Measurements from ENCODE around the gene KNG1. TPM values are rescaled to one million over a fixed set of nuclear protein-coding genes. Genes with fewer than 3 reads are reported as not detected.

Gene KNG1
- total and polyA plus RNA-seq, 8 donors, result 0.26 to 1.2 (median 0.49) TPM; not detected in 2

- intact Hi-C loops (cut with DNase I), result no loop called here
- no peak for ATAC-seq
Observed at GRCh38 chr3:186787642-186788481, 70.7 kb downstream of the KNG1 start.

GRCh38 chr3:186788482-186789370, 71.6 kb downstream of the KNG1 start:
- peak overlapping the region in 1 of 2 donors; percentile 87 for H3K4me3 ChIP-seq
- H3K27ac ChIP-seq, result no peak overlapping the region
- peaks cover 20 to 54% of the 10 kb centered on the region in 2 donors for H3K4me1 ChIP-seq
- DNase-seq (no peak), ATAC-seq (no peak)
- no peaks in the 10 kb centered on the region for H3K27me3 ChIP-seq
- peaks cover 9 to 75% of the 10 kb centered on the region in 2 donors for H3K36me3 ChIP-seq
- TF ChIP-seq CTCF (IDR thresholded peaks at IDR 0.05), result no peak
- H3K9me3 ChIP-seq, result no peaks in the 10 kb centered on the region
- intact Hi-C loops (cut with DNase I), result no loop called here

More at GRCh38 chr3:186787642-186788481, 70.7 kb downstream of the KNG1 start:
- no peaks in the 10 kb centered on the region for H3K27me3 ChIP-seq
- peaks cover 20 to 54% of the 10 kb centered on the region in 2 donors for H3K4me1 ChIP-seq
- TF ChIP-seq CTCF (IDR thresholded peaks at IDR 0.05), result no peak
- no peak overlapping the region for H3K27ac ChIP-seq
- H3K9me3 ChIP-seq, result no peaks in the 10 kb centered on the region
- DNase-seq, result no peak
- H3K4me3 ChIP-seq, result peak overlapping the region in 1 of 2 donors; percentile 87
- peaks cover 9 to 74% of the 10 kb centered on the region in 2 donors for H3K36me3 ChIP-seq

GRCh38 chr3:186789554-186790260, 72.5 kb downstream of the KNG1 start:
- no peak for TF ChIP-seq CTCF (IDR thresholded peaks at IDR 0.05)
- ATAC-seq, result no peak
- no peaks in the 10 kb centered on the region for H3K27me3 ChIP-seq
- no peaks in the 10 kb centered on the region for H3K9me3 ChIP-seq
- no peak overlapping the region for H3K27ac ChIP-seq
- intact Hi-C loops (cut with DNase I), result no loop called here
- no peak overlapping the region for H3K4me3 ChIP-seq
- peaks cover 20 to 50% of the 10 kb centered on the region in 2 donors for H3K4me1 ChIP-seq
- no peak for DNase-seq
- peaks cover 7 to 78% of the 10 kb centered on the region in 2 donors for H3K36me3 ChIP-seq

GRCh38 chr3:186790261-186790981, 73.3 kb downstream of the KNG1 start:
- Histone ChIP-seq H3K4me3 (no peak overlapping the region), H3K36me3 (peaks cover under 1 to 75% of the 10 kb centered on the region in 2 donors), H3K4me1 (peaks cover 19 to 43% of the 10 kb centered on the region in 2 donors), H3K9me3 (no peaks in the 10 kb centered on the region), H3K27me3 (no peaks in the 10 kb centered on the region), H3K27ac (no peak overlapping the region)
- DNase-seq, result no peak
- intact Hi-C loops (cut with DNase I), result no loop called here
- TF ChIP-seq CTCF (IDR thresholded peaks at IDR 0.05), result no peak
- no peak for ATAC-seq

Small RNA genes lying within 50 kb of the gene (microRNA-seq; reads per million reads assigned to microRNA genes)
- 12.6 to 17.1 reads per million in 2 donors for gene MIR1248

Other genes with a start within 250 kb of the KNG1 start
- 1 to 10 TPM; 1.8 to 3.7 TPM for gene CRYGS, start 173.0 kb upstream of the KNG1 start, total RNA-seq
- gene CRYGS, start 173.0 kb upstream of the KNG1 start, polyA plus RNA-seq (ENCODE audit: insufficient read length in 6 of 6), result 10 to 100 TPM in 2 of 6 donors, 1 to 10 TPM in 4; 6.5 to 10.6 (median 9.3) TPM
- 10 to 100 TPM; 11.6 to 12.1 TPM for gene TBCCD1, start 150.0 kb upstream of the KNG1 start, total RNA-seq
- gene TBCCD1, start 150.0 kb upstream of the KNG1 start, polyA plus RNA-seq (ENCODE audit: insufficient read length in 6 of 6), result 10 to 100 TPM; 17.8 to 23.0 (median 20.0) TPM
- gene DNAJB11, start 146.6 kb upstream of the KNG1 start, total RNA-seq, result 10 to 100 TPM; 46.8 to 78.3 TPM
- 10 to 100 TPM; 52.5 to 69.8 (median 58.0) TPM for gene DNAJB11, start 146.6 kb upstream of the KNG1 start, polyA plus RNA-seq (ENCODE audit: insufficient read length in 6 of 6)
- gene AHSG, start 104.3 kb upstream of the KNG1 start, total RNA-seq, result not detected
- gene AHSG, start 104.3 kb upstream of the KNG1 start, polyA plus RNA-seq (ENCODE audit: insufficient read length in 6 of 6), result 1 to 10 TPM in 2 of 6 donors, under 1 TPM in 1, not detected in 3; 0.09 to 5.7 (median 3.2) TPM
- not detected for gene FETUB, start 77.0 kb upstream of the KNG1 start, total RNA-seq
- not detected for gene FETUB, start 77.0 kb upstream of the KNG1 start, polyA plus RNA-seq (ENCODE audit: insufficient read length in 6 of 6)
- not detected for gene HRG, start 51.3 kb upstream of the KNG1 start, total RNA-seq
- under 1 TPM; 0.04 to 0.30 (median 0.07) TPM for gene HRG, start 51.3 kb upstream of the KNG1 start, polyA plus RNA-seq (ENCODE audit: insufficient read length in 6 of 6)
- gene EIF4A2, start 66.2 kb downstream of the KNG1 start, total RNA-seq, result 100 to 1,000 TPM; 344 to 435 TPM
- 100 to 1,000 TPM; 735 to 925 (median 830) TPM for gene EIF4A2, start 66.2 kb downstream of the KNG1 start, polyA plus RNA-seq (ENCODE audit: insufficient read length in 6 of 6)
- gene RFC4, start 89.1 kb downstream of the KNG1 start, total RNA-seq, result 10 to 100 TPM; 12.9 to 21.1 TPM
- 10 to 100 TPM; 39.5 to 55.0 (median 45.2) TPM for gene RFC4, start 89.1 kb downstream of the KNG1 start, polyA plus RNA-seq (ENCODE audit: insufficient read length in 6 of 6)
- not detected for gene ADIPOQ, start 125.4 kb downstream of the KNG1 start, total RNA-seq
- gene ADIPOQ, start 125.4 kb downstream of the KNG1 start, polyA plus RNA-seq (ENCODE audit: insufficient read length in 6 of 6), result under 1 TPM in 4 of 6 donors, not detected in 2; 0.03 to 0.10 (median 0.06) TPM
- 100 to 1,000 TPM in 1 of 2 donors, 10 to 100 TPM in 1; 49.9 to 132 TPM for gene ST6GAL1, start 213.2 kb downstream of the KNG1 start, total RNA-seq
- 10 to 100 TPM; 45.5 to 62.5 (median 56.2) TPM for gene ST6GAL1, start 213.2 kb downstream of the KNG1 start, polyA plus RNA-seq (ENCODE audit: insufficient read length in 6 of 6)